HG03432 (cell line): Measurements from ENCODE around the gene CENPP.
A peak's percentile ranks its signal among the peaks of the same experiment; 100 is the strongest.
"Not testable (repeated sequence)": the region's sequence is repeated elsewhere in the genome, so short reads cannot be mapped to it uniquely, and the experiment has no call there.

Experiments used
- ATAC-seq: cut with Tn5 transposase; IDR thresholded peaks from one replicate; pipeline ENCODE4 v1.9.1; 2021; ENCODE audit warnings: mild to moderate bottlenecking, moderate library complexity; ENCODE audit not compliant: unreplicated experiment

The CENPP gene

GRCh38 chr9:92377876-92378275 is 52.1 kb downstream of the CENPP start:
- ATAC-seq, result no peak

GRCh38 chr9:92378865-92379560 is 53.3 kb downstream of the CENPP start:
- no peak for ATAC-seq

DNA sequence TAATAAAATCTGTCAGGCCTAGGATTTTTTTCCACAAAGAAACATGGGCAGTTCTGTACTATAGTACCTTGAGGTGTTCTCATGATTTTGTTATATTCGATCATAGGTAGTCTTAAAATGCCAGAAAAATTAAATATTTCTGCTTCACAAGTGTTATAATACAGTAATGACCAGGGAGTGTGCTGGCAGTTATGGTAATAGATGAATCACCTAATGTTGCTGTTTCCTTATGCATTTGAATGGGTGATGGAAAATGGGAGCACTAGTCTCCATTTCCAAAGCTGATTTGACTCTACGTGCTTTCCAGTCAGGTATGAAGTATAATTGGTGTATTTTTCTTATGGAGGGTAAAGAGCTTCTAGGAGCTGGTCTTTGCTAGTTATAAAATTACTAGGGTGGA is 54.9 kb downstream of the CENPP start:
- no peak for ATAC-seq

GRCh38 chr9:92381775-92382174 is 56.0 kb downstream of the CENPP start:
- no peak for ATAC-seq

- no peak for ATAC-seq
These were observed 58.6 kb downstream of the CENPP start for GRCh38 chr9:92384375-92384774.

GRCh38 chr9:92385001-92385400 is 59.2 kb downstream of the CENPP start:
- ATAC-seq, result no peak

DNA sequence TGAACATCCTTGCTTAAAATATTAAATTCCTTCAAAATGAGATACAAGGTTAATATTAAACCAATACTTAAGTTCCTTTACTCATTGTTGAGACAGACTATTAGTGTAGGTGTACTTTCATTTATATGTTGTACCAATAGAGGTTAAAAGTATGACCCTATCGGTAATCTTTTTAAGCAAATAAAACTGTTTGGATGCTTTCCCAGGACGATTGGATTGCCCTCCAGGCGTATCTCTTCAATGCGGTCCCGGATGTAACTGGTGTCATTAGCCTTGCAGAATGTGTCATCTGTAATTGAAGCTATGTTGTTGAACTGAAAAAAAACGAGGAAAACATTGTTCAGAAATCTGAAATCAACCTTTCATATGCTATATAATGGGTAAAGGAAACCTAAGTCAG is 59.7 kb downstream of the CENPP start:
- ATAC-seq, result no peak

GRCh38 chr9:92385953-92386352 is 60.2 kb downstream of the CENPP start:
- no peak for ATAC-seq

DNA sequence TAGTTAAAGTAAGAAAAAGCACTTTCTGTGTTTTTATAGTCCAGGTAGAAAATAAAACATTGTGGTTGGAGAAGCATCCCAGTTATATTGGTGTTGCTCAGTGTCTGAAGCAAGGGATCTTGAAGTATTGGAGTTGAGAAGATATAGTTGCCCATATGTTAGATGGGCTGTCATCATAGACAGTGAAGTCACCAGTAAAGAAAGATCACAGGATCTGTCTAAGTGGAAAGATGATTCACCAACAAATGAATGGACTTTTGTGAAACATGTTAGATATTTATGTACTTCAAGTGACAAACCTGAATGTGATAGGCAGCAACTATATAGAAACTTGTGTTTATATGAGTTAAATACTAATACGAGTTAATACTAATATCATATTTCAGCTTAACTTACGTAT is 66.9 kb downstream of the CENPP start:
- ATAC-seq, result no peak

GRCh38 chr9:92393686-92394085 is 67.9 kb downstream of the CENPP start:
- no peak for ATAC-seq

- no peak for ATAC-seq
These were observed 69.9 kb downstream of the CENPP start for GRCh38 chr9:92395617-92396016.

DNA sequence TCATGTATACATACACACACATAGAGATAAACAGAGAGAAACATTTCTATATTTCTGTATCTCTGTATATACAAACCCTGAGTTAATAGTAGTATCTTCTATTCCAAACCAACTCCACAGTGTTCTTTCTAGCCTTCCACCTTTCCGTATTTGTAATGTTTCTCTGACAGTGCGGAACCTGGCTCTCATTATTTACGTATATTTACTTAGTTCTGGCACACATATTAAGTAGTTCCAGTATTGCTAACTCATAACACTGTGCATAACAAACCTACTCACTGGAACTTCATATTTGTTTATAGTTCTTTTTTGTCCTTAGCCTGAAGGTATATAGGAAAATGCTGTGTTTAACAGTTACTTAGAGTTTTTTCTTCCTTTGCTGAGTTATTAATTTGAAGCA is 72.1 kb downstream of the CENPP start:
- ATAC-seq, result no peak

GRCh38 chr9:92402360-92402759 is 76.6 kb downstream of the CENPP start:
- no peak for ATAC-seq

DNA sequence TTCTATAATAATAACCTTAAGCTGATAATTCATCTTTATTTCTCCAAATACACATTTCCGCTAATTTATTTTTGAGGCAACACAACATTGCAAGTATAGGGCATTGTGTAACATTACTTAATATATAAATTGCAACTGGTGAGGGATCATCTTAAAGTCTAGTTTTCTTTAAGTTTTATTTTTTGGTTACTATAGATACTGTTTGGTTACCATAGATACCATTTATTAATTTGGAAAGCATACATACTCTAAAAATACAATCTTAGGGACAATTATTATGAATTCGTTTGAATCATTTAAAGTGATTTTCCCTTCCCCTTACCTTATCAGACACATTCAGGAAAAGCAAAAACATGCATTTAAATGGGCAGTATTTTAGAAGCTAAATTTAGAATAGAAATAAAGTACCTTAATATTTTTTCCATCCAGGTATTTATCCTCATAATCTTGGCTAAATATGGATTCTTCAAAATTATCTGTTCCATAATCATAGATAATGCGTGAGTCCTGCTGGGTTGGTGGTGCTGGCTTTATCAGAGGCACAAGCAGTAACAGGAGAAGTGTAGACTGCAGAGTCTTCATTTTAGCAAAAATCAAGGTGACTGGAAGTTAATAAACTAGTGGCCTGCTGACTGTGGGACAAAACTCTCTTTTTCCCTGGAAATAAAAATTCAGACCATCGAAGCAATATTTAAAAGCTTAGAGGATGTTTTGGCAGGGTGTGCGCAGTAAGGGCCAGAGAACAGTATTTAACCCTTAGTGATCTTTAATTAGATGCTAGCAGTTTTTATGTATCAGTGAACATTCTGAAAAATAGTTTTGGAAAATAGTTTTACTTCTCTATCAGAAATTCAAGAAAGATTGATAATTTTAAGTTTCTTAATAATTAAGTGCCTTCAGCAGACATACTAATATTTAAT is 77.3 kb downstream of the CENPP start:
- ATAC-seq, result no peak

DNA sequence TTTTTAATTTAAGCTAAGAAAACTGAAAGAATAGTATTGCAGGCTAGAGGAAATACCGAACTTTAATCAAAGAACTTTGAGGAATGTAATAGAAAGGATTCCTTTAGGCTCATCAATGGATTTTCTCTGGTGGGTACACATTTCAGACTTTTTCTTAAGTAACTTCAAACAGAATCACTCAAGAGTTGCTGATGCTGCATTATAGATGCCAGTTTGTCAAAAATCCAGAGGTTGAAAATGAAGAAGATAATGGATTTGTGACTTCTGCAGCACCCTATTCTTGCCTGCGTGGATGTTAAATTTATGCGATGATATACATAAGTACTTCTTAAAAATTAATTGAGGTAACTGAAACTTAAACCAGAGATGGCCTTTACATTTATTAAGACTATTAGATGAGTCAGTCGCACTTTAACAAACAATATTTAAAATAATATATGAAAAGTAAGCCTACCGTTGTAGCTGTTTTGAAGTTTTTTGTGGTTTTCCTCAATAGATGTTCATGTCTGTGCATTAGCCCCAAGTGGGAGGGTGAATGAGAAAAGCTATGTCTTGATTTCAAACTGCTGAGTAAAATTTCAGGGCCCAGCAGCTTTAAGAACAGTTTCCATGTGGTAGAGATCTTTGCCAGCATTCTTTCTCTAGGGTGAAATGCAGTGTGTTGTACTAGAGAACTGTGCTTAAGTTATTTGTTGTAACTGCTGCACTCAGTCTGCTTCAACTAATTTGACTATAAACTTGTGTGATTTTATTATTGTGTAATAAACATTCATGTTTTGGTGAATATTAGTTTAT is 78.5 kb downstream of the CENPP start, which contains the start of gene OGN:
Gene OGN (minus strand): TSS at position 537 of the 795 bp plus-strand sequence. CDS start 1,171 bp downstream, outside the sequence.
- no peak for ATAC-seq

GRCh38 chr9:92405818-92406217 is 80.1 kb downstream of the CENPP start:
- ATAC-seq, result no peak

GRCh38 chr9:92406477-92406876 is 80.7 kb downstream of the CENPP start:
- peak; percentile 77 for ATAC-seq

DNA sequence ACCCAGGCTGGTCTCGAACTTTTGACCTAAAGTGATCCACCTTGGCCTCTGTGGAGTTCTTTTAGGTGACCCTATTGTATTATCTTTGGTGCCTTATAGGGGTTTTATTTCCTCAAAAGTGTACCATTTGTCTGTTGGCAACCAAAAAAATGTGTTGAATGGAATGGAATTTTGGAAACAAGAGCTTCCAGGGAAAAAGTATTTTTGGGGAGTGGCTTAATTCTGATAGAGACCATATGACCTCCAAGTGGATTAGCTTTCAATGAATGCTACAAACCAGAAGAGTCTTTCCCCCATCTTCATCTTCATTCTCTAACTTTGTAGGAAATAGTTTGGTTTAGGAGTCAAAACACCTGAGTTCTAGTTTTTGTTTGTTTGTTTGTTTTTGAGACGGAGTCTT is 82.1 kb downstream of the CENPP start:
- ATAC-seq, result no peak

DNA sequence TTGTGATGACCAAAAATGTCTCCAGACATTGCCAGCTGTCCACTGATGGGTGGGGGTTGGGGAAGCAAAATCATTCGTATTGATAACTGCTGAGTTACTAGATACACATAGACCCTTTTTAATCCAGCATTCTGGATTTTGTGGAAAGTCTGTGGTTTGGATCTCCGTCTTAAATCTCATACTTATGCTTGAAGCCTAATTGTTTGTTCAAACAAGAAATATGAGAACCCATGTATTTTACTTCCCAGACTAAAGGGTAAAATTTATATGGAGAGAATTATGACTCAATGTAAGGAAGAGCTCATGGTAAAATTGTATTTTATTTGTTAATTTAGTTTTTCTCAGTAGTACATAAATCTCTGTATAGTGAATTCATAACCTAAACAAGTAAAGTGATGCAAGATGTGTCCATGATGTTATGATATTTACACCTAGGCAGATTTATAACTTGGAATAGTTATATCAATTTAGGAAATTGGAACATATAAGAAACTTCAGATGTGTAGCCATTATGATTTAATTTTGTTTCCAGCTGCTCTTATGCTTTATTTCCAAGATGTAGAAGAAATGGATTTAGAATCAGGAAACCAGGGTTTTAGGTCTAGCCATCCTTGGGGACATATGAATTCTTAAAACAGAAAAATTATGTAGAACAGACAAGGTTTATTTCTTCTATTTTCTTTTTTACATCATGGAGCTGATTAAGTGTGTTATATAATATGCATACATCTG is 83.2 kb downstream of the CENPP start:
- ATAC-seq, result no peak

DNA sequence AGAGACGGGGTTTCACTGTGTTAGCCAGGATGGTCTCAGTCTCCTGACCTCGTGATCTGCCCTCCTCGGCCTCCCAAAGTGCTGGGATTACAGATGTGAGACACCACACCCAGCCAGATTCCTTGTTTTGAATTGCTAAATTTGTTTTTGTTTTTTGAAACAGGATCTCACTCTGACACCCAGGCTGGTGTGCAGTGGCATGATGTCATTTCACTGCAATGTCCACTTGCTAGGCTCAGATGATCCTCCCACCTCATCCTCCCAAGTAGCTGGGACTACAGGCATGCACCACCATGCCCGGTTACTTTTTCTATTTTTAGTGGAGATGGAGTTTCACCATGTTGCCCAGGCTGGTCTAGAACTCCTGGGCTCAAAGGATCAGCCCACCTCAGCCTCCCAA is 85.4 kb downstream of the CENPP start:
- not testable (repeated sequence) for ATAC-seq

GRCh38 chr9:92414566-92414965 is 88.8 kb downstream of the CENPP start:
- no peak for ATAC-seq
